H9 (cell line): ENCODE data around the gene RPP25. TPM values are rescaled to one million over a fixed set of nuclear protein-coding genes. Genes with fewer than 3 reads are reported as not detected.

Experiments used
- DNase-seq: peaks from one replicate; pipeline ENCODE4 v3.0.0-alpha.2; 2017
- H2AFZ ChIP-seq: one replicate; pipeline ENCODE4 v1.6.1; 2013; ENCODE audit warnings: mild to moderate bottlenecking, low read length, control low read depth, moderate library complexity
- H2AK5ac ChIP-seq: 2 replicates; pipeline ENCODE4 v1.6.1; 2013; ENCODE audit warnings: low read length, control low read depth, mixed read lengths; ENCODE audit not compliant: insufficient read length
- H2BK120ac ChIP-seq: one replicate; pipeline ENCODE4 v1.6.1; 2013; ENCODE audit warnings: low read depth, mild to moderate bottlenecking, low read length, control low read depth, inconsistent platforms; ENCODE audit not compliant: poor library complexity, severe bottlenecking
- H2BK12ac ChIP-seq: 2 replicates; pipeline ENCODE4 v1.6.1; 2013; ENCODE audit warnings: low read length, control low read depth, mixed read lengths, low read depth; ENCODE audit not compliant: insufficient read length
- H2BK15ac ChIP-seq: 2 replicates; pipeline ENCODE4 v1.6.1; 2013; ENCODE audit warnings: low read depth, low read length, control low read depth
- H2BK20ac ChIP-seq: one replicate; pipeline ENCODE4 v1.6.1; 2013; ENCODE audit warnings: low read depth, mild to moderate bottlenecking, low read length, control low read depth, inconsistent platforms; ENCODE audit not compliant: poor library complexity, severe bottlenecking
- H2BK5ac ChIP-seq: 2 replicates; pipeline ENCODE4 v1.6.1; 2013; ENCODE audit warnings: low read length, control low read depth, mixed read lengths; ENCODE audit not compliant: insufficient read length
- H3K14ac ChIP-seq: 2 replicates; pipeline ENCODE4 v1.6.1; 2013; ENCODE audit warnings: low read length, control low read depth; ENCODE audit not compliant: insufficient read depth
- H3K18ac ChIP-seq: 2 replicates; pipeline ENCODE4 v1.6.1; 2013; ENCODE audit warnings: low read depth, mild to moderate bottlenecking, mixed read lengths, low read length, control low read depth; ENCODE audit not compliant: insufficient read length
- H3K23ac ChIP-seq: 2 replicates; pipeline ENCODE4 v1.6.1; 2013; ENCODE audit warnings: low read length, control low read depth, mixed read lengths, low read depth; ENCODE audit not compliant: insufficient read length
- H3K23me2 ChIP-seq: 2 replicates; pipeline ENCODE4 v1.6.1; 2013; ENCODE audit warnings: low read depth, mild to moderate bottlenecking, mixed read lengths, low read length, control low read depth; ENCODE audit not compliant: insufficient read length, poor library complexity, severe bottlenecking
- H3K27ac ChIP-seq: 2 replicates; pipeline ENCODE4 v1.5.1; 2013; ENCODE audit warnings: low read length, control low read depth, mixed read lengths, low read depth; ENCODE audit not compliant: insufficient read length
- H3K27me3 ChIP-seq: 2 replicates; pipeline ENCODE4 v1.6.1; 2013; ENCODE audit warnings: low read length, control low read depth, inconsistent platforms; ENCODE audit not compliant: insufficient read depth
- H3K4ac ChIP-seq: 2 replicates; pipeline ENCODE4 v1.6.1; 2013; ENCODE audit warnings: low read depth, mild to moderate bottlenecking, control low read depth, inconsistent platforms, low read length, moderate library complexity
- H3K4me1 ChIP-seq: 2 replicates; pipeline ENCODE4 v1.6.1; 2013; ENCODE audit warnings: low read length, control low read depth, inconsistent platforms; ENCODE audit not compliant: insufficient read depth
- H3K4me2 ChIP-seq: 2 replicates; pipeline ENCODE4 v1.6.1; 2013; ENCODE audit warnings: low read length, control low read depth, mixed read lengths; ENCODE audit not compliant: insufficient read length, insufficient read depth
- H3K56ac ChIP-seq: 2 replicates; pipeline ENCODE4 v1.6.1; 2013; ENCODE audit warnings: low read depth, mild to moderate bottlenecking, mixed read lengths, low read length, control low read depth; ENCODE audit not compliant: insufficient read length
- H3K79me1 ChIP-seq: 2 replicates; pipeline ENCODE4 v1.6.1; 2013; ENCODE audit warnings: low read depth, mild to moderate bottlenecking, moderate library complexity, low read length, control low read depth, inconsistent platforms; ENCODE audit not compliant: insufficient read depth, poor library complexity, severe bottlenecking
- H3K79me2 ChIP-seq: 2 replicates; pipeline ENCODE4 v1.6.1; 2013; ENCODE audit warnings: low read length, control low read depth, inconsistent platforms; ENCODE audit not compliant: insufficient read depth
- H3K9ac ChIP-seq: 2 replicates; pipeline ENCODE4 v1.6.1; 2013; ENCODE audit warnings: low read length, control low read depth, mixed read lengths; ENCODE audit not compliant: insufficient read length; ENCODE audit errors: extremely low read depth
- H3K9me3 ChIP-seq: one replicate; pipeline ENCODE4 v1.6.1; 2013; ENCODE audit warnings: low read depth, low read length, inconsistent platforms; ENCODE audit not compliant: control insufficient read depth
- H3T11ph ChIP-seq: one replicate; pipeline ENCODE4 v1.6.1; 2013; ENCODE audit warnings: mild to moderate bottlenecking, low read length, control low read depth, inconsistent platforms
- H4K20me1 ChIP-seq: one replicate; pipeline ENCODE4 v1.6.1; 2013; ENCODE audit not compliant: control insufficient read depth, insufficient read length, insufficient read depth
- H4K5ac ChIP-seq: 2 replicates; pipeline ENCODE4 v1.6.1; 2013; ENCODE audit warnings: low read depth, mild to moderate bottlenecking, mixed read lengths, low read length, control low read depth; ENCODE audit not compliant: insufficient read length
- H4K8ac ChIP-seq: replicated peaks from 2 replicates; pipeline ENCODE4 v1.6.1; 2013; ENCODE audit warnings: low read length, control low read depth, mixed read lengths, low read depth; ENCODE audit not compliant: insufficient read length
- H4K91ac ChIP-seq: 2 replicates; pipeline ENCODE4 v1.6.1; 2013; ENCODE audit warnings: low read depth, mild to moderate bottlenecking, moderate library complexity, mixed read lengths, low read length, control low read depth; ENCODE audit not compliant: insufficient read length
- H3K27ac Mint-ChIP-seq, 3 experiments: 2 replicates in 2 of 3; 3 replicates in 1 of 3; pipeline ENCODE4 v1.8.0; 2020 to 2021; ENCODE audit warnings: mixed read lengths in 3 of 3, mild to moderate bottlenecking in 1 of 3, moderate library complexity in 1 of 3
- H3K27me3 Mint-ChIP-seq: 2 replicates; pipeline ENCODE4 v1.8.0; 2021; ENCODE audit warnings: low read depth, mild to moderate bottlenecking, moderate library complexity, mixed read lengths
- H3K36me3 Mint-ChIP-seq, 3 experiments: 2 replicates in 2 of 3; 3 replicates in 1 of 3; pipeline ENCODE4 v1.8.0; 2020 to 2021; ENCODE audit warnings: low read depth in 3 of 3, mixed read lengths in 3 of 3; ENCODE audit not compliant: insufficient read depth in 1 of 3
- H3K4me1 Mint-ChIP-seq, 2 experiments: 2 replicates each; pipeline ENCODE4 v1.8.0; 2020; ENCODE audit warnings: mixed read lengths in 2 of 2
- H3K4me3 Mint-ChIP-seq, 2 experiments: 2 replicates in 1 of 2; 3 replicates in 1 of 2; pipeline ENCODE4 v1.8.0; 2020 to 2021; ENCODE audit warnings: mild to moderate bottlenecking in 2 of 2, mixed read lengths in 2 of 2, moderate library complexity in 1 of 2
- H3K9me3 Mint-ChIP-seq, 2 experiments: 2 replicates in 1 of 2; 3 replicates in 1 of 2; pipeline ENCODE4 v1.8.0; 2020; ENCODE audit warnings: mild to moderate bottlenecking in 2 of 2, mixed read lengths in 2 of 2, moderate library complexity in 1 of 2
- CTCF ChIP-seq: fragments of 200-600 bp; sonication (generic); conservative IDR thresholded peaks from 3 replicates; pipeline ENCODE4 v1.8.0; 2021; ENCODE audit warnings: antibody characterized with exemption, mild to moderate bottlenecking
- WGBS: extraction: QIAGEN DNeasy Blood & Tissue Kit; methylation state at CpG from one replicate; pipeline ENCODE4 v1.1.7; 2013; ENCODE audit warnings: missing lambda C conversion rate, low lambda C conversion rate, mixed read lengths; ENCODE audit not compliant: insufficient read length; ENCODE audit errors: extremely low coverage; 5-methylcytosine and 5-hydroxymethylcytosine counted together
- total RNA-seq: library from RNA; stranded (reverse); gene quantifications from 2 replicates; pipeline ENCODE4 v1.2.1, GENCODE V29; 2021

RPP25 gene
- total RNA-seq, 1 experiment from 2014 or later, result 12.6 TPM

- Histone ChIP-seq H3K27me3 (peaks cover 6% of the 10 kb centered on the region; the same call in 1 of the 2 replicates), H4K91ac (no peak overlapping the region), H2BK15ac (no peak overlapping the region), H3K18ac (no peak overlapping the region), H3K79me1 (no peaks in the 10 kb centered on the region), H3K4me1 (no peaks in the 10 kb centered on the region), H2BK5ac (no peak overlapping the region), H3K79me2 (no peaks in the 10 kb centered on the region), H2BK120ac (no peak overlapping the region), H3K4me2 (no peak overlapping the region), H3K56ac (no peak overlapping the region), H3K4ac (no peak overlapping the region), H3K23ac (no peak overlapping the region), H2AK5ac (no peak overlapping the region), H4K5ac (no peak overlapping the region), H3K27ac (no peak overlapping the region), H4K20me1 (no peaks in the 10 kb centered on the region), H2AFZ (no peak overlapping the region), H3K14ac (no peak overlapping the region), H4K8ac (no peak overlapping the region), H2BK20ac (no peak overlapping the region), H3K23me2 (peaks cover 15% of the 10 kb centered on the region), H2BK12ac (no peak overlapping the region), H3K9me3 (no peaks in the 10 kb centered on the region), H3T11ph (no peak overlapping the region), H3K9ac (no peak overlapping the region)
- Mint-ChIP-seq H3K4me3 (no peak overlapping the region), H3K27ac (no peak overlapping the region), H3K4me1 (peaks cover 12 to 22% of the 10 kb centered on the region in 2 experiments), H3K9me3 (no peaks in the 10 kb centered on the region), H3K27me3 (peaks cover 60% of the 10 kb centered on the region), H3K36me3 (no peaks in the 10 kb centered on the region; a peak in 1 of 7 replicates)
- WGBS, result no CpG with 5 or more reads among the region's 4 CpGs
- DNase-seq, result no peak
- no peak for TF ChIP-seq CTCF
These were observed 6.6 kb upstream of the RPP25 start for GRCh38 chr15:74963213-74963612.
